MM.1S (cell line): Measurements from ENCODE around the gene STARD6.
"Not testable (repeated sequence)": the region's sequence is repeated elsewhere in the genome, so short reads cannot be mapped to it uniquely, and the experiment has no call there.

Source experiments
- DNase-seq: peaks from one replicate; pipeline ENCODE4 v3.0.0-alpha.2; 2015
- H2AFZ ChIP-seq: fragments of 300-600 bp; sonication (generic); 2 replicates; pipeline ENCODE4 v1.6.0; 2016; ENCODE audit warnings: antibody characterized with exemption, low read length
- H3F3A ChIP-seq: fragments of 300-600 bp; sonication (generic); 2 replicates; pipeline ENCODE4 v1.6.1; 2016; ENCODE audit warnings: mild to moderate bottlenecking, antibody characterized with exemption, low read length, moderate library complexity, mixed read lengths; ENCODE audit not compliant: insufficient read depth
- H3K27ac ChIP-seq: fragments of 300-600 bp; sonication (generic); 2 replicates; pipeline ENCODE4 v1.5.1; 2016; ENCODE audit warnings: mild to moderate bottlenecking, low read length
- H3K27me3 ChIP-seq: fragments of 300-600 bp; sonication (generic); replicated peaks from 2 replicates; pipeline ENCODE4 v1.6.0; 2016; ENCODE audit warnings: low read length; ENCODE audit not compliant: insufficient read depth
- H3K36me3 ChIP-seq: fragments of 300-600 bp; sonication (generic); replicated peaks from 2 replicates; pipeline ENCODE4 v1.6.1; 2016; ENCODE audit warnings: mild to moderate bottlenecking, low read length, mixed read lengths; ENCODE audit not compliant: insufficient read depth
- H3K4me1 ChIP-seq: fragments of 300-600 bp; sonication (generic); 2 replicates; pipeline ENCODE4 v1.6.1; 2016; ENCODE audit warnings: low read length, mixed read lengths
- H3K4me2 ChIP-seq: fragments of 300-600 bp; sonication (generic); 2 replicates; pipeline ENCODE4 v1.6.0; 2016; ENCODE audit warnings: low read depth, low read length
- H3K4me3 ChIP-seq: fragments of 300-600 bp; sonication (generic); 2 replicates; pipeline ENCODE4 v1.5.1; 2016; ENCODE audit warnings: low read length, mixed read lengths
- H3K79me2 ChIP-seq: fragments of 300-600 bp; sonication (generic); 2 replicates; pipeline ENCODE4 v1.6.1; 2016; ENCODE audit warnings: mixed run types, low read length, mixed read lengths
- H3K9ac ChIP-seq: fragments of 300-600 bp; sonication (generic); 2 replicates; pipeline ENCODE4 v1.6.1; 2016; ENCODE audit warnings: low read length, mixed read lengths
- H3K9me2 ChIP-seq: fragments of 300-600 bp; sonication (generic); replicated peaks from 2 replicates; pipeline ENCODE4 v1.6.1; 2016; ENCODE audit warnings: mild to moderate bottlenecking, low read length, mixed read lengths; ENCODE audit not compliant: insufficient read depth
- H3K9me3 ChIP-seq: fragments of 300-600 bp; sonication (generic); replicated peaks from 2 replicates; pipeline ENCODE4 v1.6.1; 2016; ENCODE audit warnings: mild to moderate bottlenecking, low read length, mixed read lengths; ENCODE audit not compliant: insufficient read depth
- H4K20me1 ChIP-seq: fragments of 300-600 bp; sonication (generic); 2 replicates; pipeline ENCODE4 v1.6.1; 2016; ENCODE audit warnings: mild to moderate bottlenecking, low read length, moderate library complexity, mixed read lengths; ENCODE audit not compliant: insufficient read depth
- CTCF ChIP-seq: fragments of 300-600 bp; sonication (generic); IDR thresholded peaks from 2 replicates; pipeline ENCODE4 v1.5.1; 2016; ENCODE audit warnings: antibody characterized with exemption, low read length, mixed read lengths
- EZH2 ChIP-seq: fragments of 300-600 bp; sonication (generic); optimal IDR thresholded peaks from 2 replicates; pipeline ENCODE3; 2017; ENCODE audit warnings: low read depth, mild to moderate bottlenecking, antibody characterized with exemption, low read length, mixed read lengths
- EZH2phosphoT487 ChIP-seq: fragments of 300-600 bp; sonication (generic); IDR thresholded peaks from 2 replicates; pipeline ENCODE4 v1.6.1; 2018; ENCODE audit warnings: antibody characterized with exemption, low read length

Gene STARD6

GRCh38 chr18:54323970-54324369, 33.7 kb downstream of the STARD6 start:
- no peak for DNase-seq
- H3K4me3 ChIP-seq = no peak overlapping the region
- H3K27ac ChIP-seq = no peak overlapping the region
- no peak overlapping the region for H3K4me2 ChIP-seq
- no peaks in the 10 kb centered on the region for H3K9me2 ChIP-seq
- H3K27me3 ChIP-seq = no peaks in the 10 kb centered on the region
- H3K36me3 ChIP-seq = no peaks in the 10 kb centered on the region
- H3K9ac ChIP-seq = no peak overlapping the region
- no peaks in the 10 kb centered on the region for H3F3A ChIP-seq
- no peaks in the 10 kb centered on the region for H3K4me1 ChIP-seq
- no peak overlapping the region for H2AFZ ChIP-seq
- no peaks in the 10 kb centered on the region for H4K20me1 ChIP-seq
- no peaks in the 10 kb centered on the region for H3K79me2 ChIP-seq
- H3K9me3 ChIP-seq = no peaks in the 10 kb centered on the region
- TF ChIP-seq EZH2 (no peak), EZH2phosphoT487 (no peak), CTCF (no peak)

- Histone ChIP-seq H3K9me2 (no peaks in the 10 kb centered on the region), H4K20me1 (no peaks in the 10 kb centered on the region), H2AFZ (no peak overlapping the region), H3K79me2 (no peaks in the 10 kb centered on the region), H3K36me3 (no peaks in the 10 kb centered on the region), H3K9ac (no peak overlapping the region), H3K4me3 (no peak overlapping the region), H3K4me1 (no peaks in the 10 kb centered on the region), H3K9me3 (no peaks in the 10 kb centered on the region), H3K4me2 (no peak overlapping the region), H3K27ac (no peak overlapping the region), H3F3A (no peaks in the 10 kb centered on the region), H3K27me3 (no peaks in the 10 kb centered on the region)
- TF ChIP-seq EZH2 (no peak), CTCF (no peak), EZH2phosphoT487 (no peak)
- DNase-seq = no peak
Measured at GRCh38 chr18:54323561-54323960, 34.1 kb downstream of the STARD6 start.

GRCh38 chr18:54316071-54316820, 41.4 kb downstream of the STARD6 start:
- H3K4me2 ChIP-seq = no peak overlapping the region
- H3F3A ChIP-seq = no peaks in the 10 kb centered on the region

GRCh38 chr18:54309564-54309963, 48.1 kb downstream of the STARD6 start:
- H3K4me1 ChIP-seq, H3K4me3 ChIP-seq, H3K9ac ChIP-seq, H3K36me3 ChIP-seq, H3K79me2 ChIP-seq, H4K20me1 ChIP-seq, H3K27me3 ChIP-seq, H3K27ac ChIP-seq, H3K4me2 ChIP-seq, H3K9me2 ChIP-seq, H2AFZ ChIP-seq, H3K9me3 ChIP-seq, DNase-seq, H3F3A ChIP-seq: not testable (repeated sequence)

More at GRCh38 chr18:54316071-54316820, 41.4 kb downstream of the STARD6 start:
- Histone ChIP-seq H3K4me1 (no peaks in the 10 kb centered on the region), H3K4me3 (no peak overlapping the region), H2AFZ (no peak overlapping the region), H3K36me3 (no peaks in the 10 kb centered on the region), H3K27ac (no peak overlapping the region), H3K27me3 (no peaks in the 10 kb centered on the region), H3K9me3 (no peaks in the 10 kb centered on the region), H4K20me1 (no peaks in the 10 kb centered on the region), H3K79me2 (no peaks in the 10 kb centered on the region), H3K9me2 (no peaks in the 10 kb centered on the region), H3K9ac (no peak overlapping the region)
- no peak for DNase-seq
- no peak for TF ChIP-seq EZH2
- TF ChIP-seq CTCF = no peak
- TF ChIP-seq EZH2phosphoT487 = no peak
